CD4-positive, alpha-beta T cell treated with Interleukin-4 for 1 hour (primary cell): ENCODE data around the gene SRRM1.
"Not testable (repeated sequence)": the region's sequence is repeated elsewhere in the genome, so short reads cannot be mapped to it uniquely, and the experiment has no call there.

Experiments used
- DNase-seq, 2 donors: peaks; one replicate each; pipeline ENCODE4 v3.0.0-alpha.2; 2020 to 2022

The SRRM1 gene

DNA sequence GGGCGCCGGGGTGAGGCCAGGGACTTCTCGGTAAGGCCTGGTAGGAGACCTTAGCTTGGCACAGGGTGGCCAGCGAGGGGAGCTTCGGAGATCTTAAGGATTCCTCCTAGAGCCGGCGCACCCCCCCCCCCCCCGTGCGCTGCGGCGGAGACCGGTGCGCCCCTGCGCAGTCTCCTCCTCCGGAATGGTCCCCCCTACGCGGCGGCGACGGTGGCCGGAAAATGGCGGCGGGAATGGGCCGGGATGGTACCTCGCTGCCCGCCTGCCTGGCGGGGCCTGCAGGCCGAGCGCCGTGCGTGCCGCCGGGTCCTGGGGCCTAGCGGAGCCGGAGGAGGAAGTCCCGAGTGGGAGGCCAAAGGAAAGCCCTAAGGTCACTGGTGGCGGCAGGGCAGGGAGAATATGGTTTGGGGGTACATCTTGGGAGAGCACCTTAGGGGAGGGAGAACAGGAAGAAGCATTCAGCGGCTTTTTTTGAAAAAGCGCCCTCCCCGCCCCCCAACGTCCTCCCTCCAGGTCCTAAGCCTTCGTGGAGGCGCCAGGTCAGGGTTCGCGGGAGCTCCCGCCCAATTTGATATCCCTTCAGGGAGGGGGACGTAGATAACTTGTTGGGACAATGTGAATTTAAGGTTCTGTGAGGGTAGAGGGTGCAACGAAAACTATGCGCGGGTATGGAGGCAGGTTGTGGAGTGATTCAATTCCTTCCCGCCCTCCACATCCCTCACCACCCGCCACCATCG lies 429 bp downstream of the SRRM1 start:
- no peak for DNase-seq

DNA sequence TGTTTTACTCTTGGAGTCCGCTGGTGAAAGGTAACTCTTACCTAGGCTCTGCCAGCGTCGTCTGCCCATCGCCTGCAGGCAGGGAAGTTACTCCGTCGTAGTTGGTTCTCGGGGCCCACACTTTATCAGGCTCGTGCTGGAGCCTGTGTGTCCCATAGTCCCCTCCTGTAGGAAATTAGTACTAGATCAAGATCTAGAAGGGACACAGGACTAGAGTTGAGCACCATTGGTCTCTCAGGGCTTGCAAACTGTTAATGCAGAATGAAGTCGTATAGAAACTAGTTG lies 940 bp downstream of the SRRM1 start:
- no peak for DNase-seq

DNA sequence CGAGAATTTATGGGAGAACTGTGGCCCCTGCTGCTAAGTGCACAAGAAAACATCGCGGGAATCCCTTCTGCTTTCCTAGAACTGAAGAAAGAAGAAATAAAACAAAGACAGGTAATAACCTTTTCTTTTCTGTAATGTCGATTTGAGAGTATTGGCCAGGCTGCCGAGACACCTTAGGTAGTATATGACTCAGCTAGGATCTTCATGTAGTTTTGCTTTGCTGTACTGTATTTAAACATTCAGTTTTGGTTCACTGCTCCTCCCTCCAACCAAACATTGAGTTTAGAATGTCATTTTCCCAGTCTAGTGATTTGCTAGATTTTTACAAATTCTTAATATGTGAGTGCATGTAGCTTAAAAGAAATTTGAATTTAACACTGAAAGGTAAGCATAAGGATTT lies 5.8 kb downstream of the SRRM1 start:
- no peak for DNase-seq

DNA sequence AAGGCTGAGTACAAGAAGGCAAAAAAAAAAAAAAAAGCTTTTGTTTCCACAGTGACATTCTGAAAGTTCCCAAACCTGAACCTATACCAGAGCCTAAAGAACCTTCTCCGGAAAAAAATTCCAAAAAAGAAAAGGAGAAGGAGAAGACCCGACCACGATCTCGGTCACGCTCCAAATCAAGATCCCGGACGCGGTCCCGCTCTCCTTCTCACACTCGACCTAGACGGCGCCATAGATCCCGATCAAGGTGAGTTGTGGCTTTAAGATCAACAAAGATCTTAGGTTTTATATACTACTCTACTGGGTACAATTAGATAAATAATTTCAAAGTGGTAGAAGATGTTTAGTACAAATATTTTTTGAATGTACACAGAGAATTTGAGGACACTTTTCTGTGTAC lies 9.3 kb downstream of the SRRM1 start:
- no peak for DNase-seq

DNA sequence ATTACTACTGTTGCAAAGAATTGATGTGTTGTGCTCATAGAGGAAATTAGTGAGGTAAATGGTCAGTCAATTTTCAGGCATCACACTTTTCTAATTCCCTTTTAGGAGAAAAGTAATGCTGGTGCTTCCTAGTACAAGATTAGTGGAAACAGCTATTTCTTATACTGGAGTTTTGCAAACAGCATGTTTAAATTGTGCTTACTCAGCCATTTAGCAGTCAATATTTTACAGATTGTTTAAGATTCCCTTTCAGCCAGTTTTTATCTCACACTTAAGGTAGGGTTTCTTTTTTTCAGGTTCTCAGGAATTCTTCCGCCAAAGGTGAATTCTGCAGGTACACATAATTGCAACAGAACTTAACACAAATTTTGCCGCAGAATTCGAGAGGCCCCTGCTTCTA lies 10.9 kb downstream of the SRRM1 start:
- no peak for DNase-seq

DNA sequence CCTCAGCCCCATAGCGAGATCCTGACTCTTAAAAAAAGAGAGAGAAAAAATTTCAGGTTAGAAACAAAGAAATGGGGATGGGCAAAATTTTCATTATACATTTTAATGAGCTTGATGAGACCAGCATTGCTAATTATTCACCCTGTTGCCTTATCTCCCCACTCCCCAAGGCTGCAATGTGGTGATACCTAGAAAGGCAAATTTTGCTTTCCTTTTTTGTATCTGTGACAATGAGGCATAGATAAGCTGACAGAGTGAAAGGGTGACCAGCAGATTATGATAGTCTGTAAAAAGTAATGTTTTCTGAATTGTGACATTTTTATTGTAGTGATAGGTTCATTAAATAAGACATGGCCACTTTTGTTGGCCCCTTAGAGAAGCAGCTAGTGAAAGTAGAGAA lies 12.9 kb downstream of the SRRM1 start:
- no peak for DNase-seq

DNA sequence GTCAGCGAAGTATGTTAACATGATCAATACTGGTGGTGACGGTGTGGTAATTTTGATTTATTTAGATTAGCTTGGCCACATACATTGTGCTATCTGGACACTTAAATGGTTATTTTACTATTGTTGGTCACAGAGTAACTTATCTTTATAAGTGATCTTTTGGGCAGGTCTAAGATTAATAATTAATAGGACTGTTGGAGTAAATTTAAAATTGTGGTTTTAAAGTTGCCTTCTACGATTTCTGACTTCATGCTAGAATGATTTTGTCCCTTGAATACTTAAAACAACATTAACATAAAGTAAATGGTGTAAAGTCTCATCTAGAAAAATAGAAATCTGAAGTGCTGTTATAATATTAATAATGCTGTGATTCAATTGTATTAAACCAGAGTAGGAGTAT lies 14.7 kb downstream of the SRRM1 start:
- no peak for DNase-seq

DNA sequence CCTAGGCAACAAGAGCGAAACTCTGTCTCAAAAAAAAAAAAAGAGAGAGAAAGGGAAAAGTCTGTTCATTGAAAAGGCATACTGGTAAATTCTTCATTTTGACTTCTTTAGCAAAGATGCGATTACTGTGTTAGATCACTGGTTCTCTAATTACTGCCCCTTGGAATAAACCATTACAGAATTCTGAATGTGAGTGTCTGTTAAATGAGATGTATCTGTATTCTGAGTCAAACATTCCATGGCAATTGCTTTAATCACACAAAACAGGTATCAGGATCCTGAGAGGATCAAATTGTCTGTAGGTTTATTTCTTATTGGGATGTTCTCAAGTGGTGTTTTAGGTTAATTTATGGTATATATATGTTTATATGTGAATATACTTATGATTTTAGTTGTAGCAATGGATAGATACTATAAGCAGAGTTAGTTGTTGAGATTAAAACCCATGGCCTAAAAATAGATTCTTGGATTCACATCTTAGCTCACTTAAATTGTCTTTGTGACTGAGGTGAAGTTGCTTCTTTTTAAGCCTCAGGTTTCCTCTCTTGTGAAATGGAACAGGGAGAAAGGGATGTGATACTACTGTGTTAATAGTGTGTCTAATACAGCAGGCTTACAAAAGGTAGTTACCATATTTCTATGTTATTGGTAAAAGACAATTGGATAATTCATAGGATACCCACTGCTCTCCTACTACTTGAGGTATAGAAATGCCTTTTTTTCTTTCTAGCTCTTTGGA lies 16.2 kb downstream of the SRRM1 start:
- no peak for DNase-seq

DNA sequence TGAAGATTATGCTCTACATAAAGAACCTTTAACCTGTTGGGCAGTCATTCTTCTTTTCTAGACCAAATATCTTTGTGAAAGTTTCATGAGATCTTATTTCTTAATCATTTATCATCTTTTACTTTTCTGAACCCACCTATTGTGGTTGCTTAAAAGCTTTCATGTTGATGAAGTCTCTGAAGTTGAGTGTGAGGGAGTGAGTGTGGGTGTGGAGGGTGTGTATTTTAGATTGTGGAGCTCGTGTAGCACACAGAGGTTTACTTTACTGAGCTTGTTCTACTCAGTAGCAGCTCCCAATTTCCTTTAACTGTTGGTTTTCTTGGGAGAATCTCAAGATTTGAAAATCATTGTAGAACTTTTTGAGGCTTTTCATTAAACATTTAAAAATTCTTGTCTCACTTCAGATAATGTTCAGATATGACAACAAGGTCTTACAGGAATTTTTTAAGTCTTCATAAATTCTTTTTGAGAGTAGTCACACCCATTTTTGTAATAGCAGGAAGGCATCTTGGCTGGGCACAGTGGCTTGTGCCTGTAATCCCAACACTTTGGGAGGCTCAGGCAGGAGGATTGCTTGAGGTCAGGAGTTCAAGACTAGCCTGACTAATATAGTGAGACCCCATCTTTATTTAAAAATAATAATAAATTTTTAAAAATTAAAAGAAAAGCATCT lies 17.0 kb downstream of the SRRM1 start:
- no peak for DNase-seq

DNA sequence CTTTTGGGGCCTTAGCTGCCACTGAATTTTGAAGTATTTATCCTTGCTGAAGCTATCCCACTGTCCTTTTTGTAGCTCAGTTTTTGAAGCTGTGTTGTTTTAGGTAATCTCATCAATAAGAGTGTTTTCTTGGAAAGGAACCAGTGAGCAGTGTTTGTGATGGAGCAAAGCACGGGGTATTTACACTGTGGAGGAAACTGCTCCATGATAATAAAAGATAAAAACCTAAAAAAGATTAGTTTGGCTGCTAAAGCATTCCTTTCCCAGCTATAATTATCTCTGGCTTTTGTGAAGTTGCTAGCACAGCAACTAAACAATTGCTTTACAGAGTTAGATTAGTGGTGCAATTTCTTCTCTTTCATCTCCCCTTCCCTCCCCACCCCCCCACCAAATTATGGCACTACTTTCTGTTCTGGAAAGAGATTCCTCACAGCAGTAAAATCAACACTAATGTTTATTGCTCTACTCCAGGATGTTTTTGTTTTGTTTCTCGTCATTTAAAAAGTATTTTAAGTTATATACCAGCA lies 21.5 kb downstream of the SRRM1 start:
- no peak for DNase-seq

DNA sequence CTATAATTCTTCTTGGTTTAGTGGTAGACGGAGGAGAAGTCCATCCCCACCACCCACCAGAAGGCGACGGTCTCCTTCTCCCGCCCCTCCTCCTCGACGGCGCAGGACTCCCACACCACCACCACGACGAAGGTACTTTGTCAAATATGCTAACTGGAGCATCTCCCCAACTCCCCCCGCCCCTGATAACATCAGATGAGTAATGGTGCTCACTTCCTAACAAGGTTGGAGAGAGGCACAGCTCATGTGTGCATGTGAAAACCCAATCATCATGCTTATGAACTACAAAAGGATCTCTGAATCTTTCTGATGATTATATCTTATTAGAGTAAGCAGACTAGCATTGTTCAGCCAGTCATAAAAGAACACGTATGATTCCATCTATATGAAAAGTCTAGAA lies 23.7 kb downstream of the SRRM1 start:
- DNase-seq, result no peak

DNA sequence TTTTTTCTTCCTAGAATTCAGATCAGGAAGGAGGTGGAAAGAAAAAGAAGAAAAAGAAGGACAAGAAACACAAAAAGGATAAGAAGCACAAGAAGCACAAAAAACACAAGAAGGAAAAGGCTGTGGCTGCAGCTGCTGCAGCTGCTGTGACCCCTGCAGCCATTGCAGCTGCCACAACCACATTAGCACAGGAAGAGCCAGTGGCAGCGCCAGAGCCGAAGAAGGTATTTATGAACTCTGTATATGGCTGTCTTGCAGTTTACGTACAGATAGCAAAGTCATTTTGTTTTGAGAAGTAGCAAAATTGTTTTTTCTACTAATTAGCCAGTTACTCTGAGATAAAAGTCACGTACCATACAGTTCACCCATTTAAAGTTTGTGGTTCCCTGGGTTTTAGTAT lies 28.3 kb downstream of the SRRM1 start:
- not testable (repeated sequence) for DNase-seq

DNA sequence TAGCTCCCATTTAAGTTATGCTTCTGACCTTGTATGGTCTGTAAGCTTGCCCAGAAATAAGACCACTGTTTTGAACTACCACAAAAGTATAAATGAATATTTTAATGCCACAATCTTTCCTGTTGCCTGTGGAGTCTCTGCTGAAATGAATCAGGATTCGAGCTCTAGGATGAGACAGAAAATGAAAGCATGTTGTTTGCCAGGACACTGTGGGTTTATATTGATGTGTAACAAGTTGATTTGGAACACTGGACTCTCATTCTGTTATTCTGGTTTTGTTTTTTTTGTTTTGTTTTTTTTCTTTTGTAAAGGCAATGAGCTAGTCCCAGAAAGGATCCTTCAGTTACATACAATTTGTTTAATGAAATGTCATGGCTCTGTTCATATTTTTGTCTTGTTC lies 29.6 kb downstream of the SRRM1 start:
- not testable (repeated sequence) for DNase-seq

DNA sequence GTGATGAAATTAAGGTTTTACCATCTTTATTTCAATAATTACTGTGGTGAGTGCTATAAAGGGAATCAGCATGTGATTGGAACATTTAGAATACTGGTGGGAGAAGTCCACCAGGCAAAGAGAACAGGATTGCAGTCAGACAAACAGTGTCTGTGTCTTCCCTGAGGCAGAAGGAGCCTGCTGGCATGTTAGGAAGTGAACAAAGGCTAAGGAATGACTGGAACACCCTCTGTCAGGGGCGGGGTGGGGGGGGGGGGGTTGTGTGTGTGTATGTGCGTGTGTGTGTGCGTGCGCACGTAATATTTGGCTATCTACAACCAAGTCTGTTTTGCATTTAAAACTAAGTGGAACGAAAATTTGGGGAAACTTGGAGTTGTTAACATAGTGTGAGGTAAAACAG lies 30.2 kb downstream of the SRRM1 start:
- DNase-seq, result no peak

DNA sequence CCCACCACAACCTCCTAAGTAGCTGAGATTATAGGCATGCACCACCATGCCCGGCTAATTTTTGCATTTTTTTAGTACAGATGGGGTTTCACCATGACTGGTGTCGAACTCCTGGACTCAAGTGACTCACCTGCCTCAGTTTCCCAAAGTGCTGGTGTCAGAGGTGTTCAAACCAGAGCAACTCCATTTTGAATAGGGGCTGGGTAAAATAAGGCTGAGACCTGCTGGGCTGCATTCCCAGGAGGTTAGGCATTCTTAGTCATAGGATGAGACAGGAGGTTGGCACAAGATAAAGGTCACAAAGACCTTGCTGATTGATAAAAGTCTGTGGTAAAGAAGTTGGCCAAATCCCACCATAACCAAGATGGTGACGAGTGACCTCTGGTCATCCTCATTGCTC lies 35.3 kb downstream of the SRRM1 start:
- not testable (repeated sequence) for DNase-seq

DNA sequence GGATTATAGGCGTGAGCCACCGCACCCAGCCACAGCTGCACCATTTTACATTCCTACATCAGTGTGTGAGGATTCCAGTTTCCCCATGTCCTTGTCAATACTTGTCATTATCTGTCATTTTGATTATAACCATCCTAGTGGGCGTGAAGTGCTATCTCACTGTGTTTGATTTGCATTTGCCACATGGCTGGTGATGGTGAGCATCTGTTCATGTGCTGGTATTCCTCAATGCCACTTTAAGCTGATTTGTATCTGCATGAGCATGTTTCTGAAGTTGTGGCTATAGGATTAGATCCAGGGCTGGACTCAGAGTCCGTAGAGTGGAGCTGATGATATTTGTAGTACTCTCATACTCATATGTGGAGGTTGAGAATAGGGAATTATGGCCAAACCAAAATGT lies 36.6 kb downstream of the SRRM1 start:
- no peak for DNase-seq

DNA sequence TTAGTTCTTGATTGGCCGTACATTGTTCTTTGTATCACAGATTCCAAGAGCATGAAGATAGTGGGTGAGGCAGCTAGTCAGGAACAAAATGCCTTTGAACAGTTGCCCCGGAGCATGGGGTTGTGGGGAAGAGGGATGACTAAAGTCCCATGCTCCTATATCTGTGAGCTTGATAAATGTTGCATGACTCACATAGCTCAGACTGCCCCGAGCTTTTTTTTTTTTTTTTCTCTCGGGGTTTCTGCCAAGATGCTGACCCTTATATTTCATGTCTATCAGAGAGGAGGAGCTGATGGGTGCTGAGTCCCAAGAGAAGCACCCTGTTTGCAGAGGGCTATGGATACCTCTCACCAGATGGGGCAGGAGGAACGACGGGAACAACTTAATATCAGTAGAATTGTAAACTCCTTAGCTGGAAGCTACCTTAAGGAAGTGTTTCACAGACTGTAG lies 40.6 kb downstream of the SRRM1 start:
- no peak for DNase-seq

DNA sequence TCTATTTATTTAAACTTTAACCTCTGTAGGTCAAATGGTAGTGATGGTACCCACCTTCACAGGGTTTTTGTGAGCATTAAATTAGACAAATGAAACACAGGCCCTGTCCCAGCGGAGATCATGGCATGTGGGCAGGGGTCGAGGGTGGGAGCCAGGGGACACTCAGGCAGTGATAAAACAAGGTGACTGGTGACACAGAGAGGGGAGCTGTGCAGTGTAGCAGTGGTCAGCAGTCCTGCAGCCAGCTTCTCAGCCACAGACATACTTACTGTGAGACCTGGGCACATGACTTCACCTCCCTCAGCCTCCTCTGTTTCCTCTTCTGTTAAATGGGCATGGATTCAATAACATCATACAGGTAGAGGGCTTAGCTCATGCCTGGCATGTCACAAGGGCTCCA lies 44.9 kb downstream of the SRRM1 start:
- DNase-seq, result no peak

DNA sequence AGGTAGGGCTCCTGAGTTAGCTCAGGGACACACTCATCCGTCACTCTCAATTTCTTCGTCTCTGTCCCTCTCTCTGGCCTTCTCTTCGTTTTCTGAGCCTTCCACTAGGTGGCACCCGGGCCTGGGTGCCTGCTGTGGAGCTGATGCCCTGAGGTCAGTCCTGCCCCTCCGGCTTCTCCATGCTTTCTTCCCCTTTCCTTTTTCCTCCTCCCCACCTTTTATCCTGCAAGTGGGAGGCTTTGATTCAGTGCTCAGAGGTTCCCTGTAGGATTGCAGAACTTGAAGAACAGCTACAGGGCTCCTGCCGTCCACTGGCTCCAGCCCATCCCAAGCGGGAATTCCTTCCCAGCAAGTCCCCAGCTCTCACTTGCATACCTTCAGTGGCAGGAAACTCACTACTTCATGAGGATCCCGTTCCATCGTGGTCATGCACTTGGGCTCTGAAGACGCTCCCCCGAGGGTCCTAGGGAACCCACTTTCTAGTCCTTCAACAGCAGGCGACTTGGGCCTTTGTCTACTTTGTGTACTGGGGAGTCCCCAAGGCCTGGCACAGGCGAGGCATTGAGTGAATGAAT lies 45.6 kb downstream of the SRRM1 start:
- DNase-seq, result peak; percentile 63 to 71

DNA sequence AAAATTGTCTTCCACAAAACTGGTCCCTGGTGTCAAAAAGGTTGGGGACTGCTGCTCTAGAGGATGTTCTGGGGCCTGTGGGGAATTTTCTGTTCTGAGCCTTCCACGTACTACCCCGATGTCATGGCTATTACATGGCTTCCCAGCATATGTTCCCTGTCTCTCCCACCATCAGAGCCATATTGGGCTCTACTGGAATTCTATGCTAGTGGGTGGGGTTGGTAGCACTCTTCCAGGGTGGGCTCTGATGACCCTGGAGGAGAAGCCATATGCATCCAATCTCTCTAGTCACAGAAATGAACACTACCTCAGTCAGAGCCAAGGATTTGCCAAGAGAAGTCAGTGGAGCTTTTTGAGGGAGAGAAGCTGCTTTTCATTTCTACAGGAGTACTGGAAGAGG lies 47.9 kb downstream of the SRRM1 start:
- DNase-seq, result no peak

DNA sequence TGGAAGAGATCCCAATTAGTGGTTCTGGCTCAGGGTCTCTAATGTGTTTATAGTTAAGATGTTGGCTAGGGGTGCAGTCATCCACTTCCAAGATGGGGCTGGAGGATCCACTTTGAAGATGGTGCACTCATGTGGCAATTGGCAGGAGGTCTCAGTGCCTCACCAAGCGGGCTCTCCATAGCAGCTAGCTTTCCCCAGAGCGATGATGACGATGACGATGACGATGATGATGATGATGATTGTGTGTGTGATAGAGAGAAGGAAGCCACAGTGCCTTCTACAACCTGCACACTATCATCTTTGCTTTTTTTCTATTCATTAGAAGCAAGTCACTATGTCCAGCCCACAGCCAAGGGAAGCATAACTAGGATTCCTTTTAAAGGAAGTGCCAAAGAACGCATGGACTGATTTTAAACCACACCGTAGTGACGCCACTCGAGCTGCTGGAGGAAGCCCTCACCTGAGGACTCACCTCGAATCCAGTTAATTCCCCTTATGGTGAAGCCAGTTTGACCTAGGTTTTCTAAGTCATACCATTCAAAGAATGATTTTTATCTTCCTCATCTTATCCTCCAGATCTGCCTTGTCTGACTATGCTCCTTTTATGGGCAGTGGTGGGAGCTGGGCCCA lies 49.4 kb downstream of the SRRM1 start:
- DNase-seq, result no peak

DNA sequence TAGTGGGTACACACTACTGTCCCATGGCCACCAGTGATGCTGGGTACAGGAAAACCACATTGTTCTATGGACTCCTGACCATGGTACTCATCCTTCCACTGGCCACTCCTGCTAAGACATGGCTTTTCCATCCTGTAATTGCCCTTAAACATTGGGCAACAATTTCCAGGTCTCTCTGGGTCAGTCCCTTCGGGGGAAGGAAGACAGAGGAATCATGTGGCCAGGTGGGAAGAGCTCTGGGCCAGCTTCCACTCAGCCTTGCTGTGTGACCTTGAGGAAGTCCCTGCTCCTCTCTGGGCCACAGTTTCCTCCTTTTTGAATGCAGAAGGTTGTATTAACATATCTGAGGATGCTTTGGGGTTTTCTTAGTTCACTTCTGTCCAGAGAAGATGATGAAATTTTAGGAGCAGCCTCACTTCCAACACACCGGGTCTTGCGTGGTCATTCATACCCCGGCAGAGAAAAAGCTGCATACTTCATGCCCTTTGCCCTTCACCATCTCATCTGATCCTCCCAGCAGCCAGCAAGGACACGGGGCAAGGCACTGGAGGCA lies 50.8 kb downstream of the SRRM1 start:
- no peak for DNase-seq

DNA sequence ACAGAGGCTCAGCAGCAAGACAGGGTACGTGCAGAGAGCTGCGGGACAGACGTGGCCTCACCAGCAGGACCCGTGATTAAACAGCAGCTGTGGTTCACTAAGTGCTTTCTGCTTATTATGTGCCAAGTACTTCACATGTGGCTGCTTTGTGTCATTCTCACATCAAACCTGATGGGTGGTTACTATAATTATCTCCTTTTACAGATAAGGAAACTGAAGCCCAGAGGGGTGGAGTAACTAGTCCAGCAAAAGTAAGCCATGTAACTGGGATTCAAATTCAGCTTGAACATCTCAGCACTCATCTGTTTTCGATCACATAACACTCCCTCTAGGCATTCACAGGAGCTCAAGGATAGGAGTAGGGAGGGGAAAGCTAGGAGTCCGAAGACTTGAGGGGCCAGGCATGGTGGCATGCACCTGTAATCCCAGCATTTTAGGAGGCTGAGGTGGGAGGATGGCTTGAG lies 51.3 kb downstream of the SRRM1 start:
- peak in 1 of 2 donors; percentile 30 for DNase-seq
